HepG2 (cell line): ENCODE data around the gene PYCR2. TPM values are rescaled to one million over a fixed set of nuclear protein-coding genes. Genes with fewer than 3 reads are reported as not detected.

ENCODE experiments used
- ATAC-seq: fragments of 200-7000 bp; cut with Tn5 transposase; 3 replicates; pipeline ENCODE4 v1.9.1; 2020; ENCODE audit warnings: mild to moderate bottlenecking, moderate library complexity
- BruUV-seq: library from RNA; stranded (reverse); fragments of 400-500 nt; replicated peaks from 2 replicates; lab custom pipeline; 2021; lab: Mats Ljungman, UMichigan
- CTCF ChIA-PET: fragments of 300-600 bp; formaldehyde crosslinking; extraction: SDS; loops from one replicate; lab custom pipeline; 2021; ENCODE audit warnings: low total read pairs, inconsistent platforms, low intra/inter-chr PET ratio; lab: Yijun Ruan, JAX
- POLR2A ChIA-PET: fragments of 350-600 bp; sonication (Branson Sonifier 250); formaldehyde crosslinking; loops from one replicate; lab custom pipeline; 2020; ENCODE audit warnings: antibody characterized with exemption, inconsistent platforms; lab: Yijun Ruan, JAX
- DNase-seq: peaks from one replicate; pipeline ENCODE4 v3.0.0-alpha.2; 2015; ENCODE audit warnings: low spot score
- FAIRE-seq: peaks from 3 replicates; lab custom pipeline; 2011; peaks lifted over from hg19 to GRCh38; lab: Jason Lieb, UNC
- H2AFZ ChIP-seq: one replicate; pipeline ENCODE4 v1.6.1; 2011; ENCODE audit warnings: low read length, inconsistent platforms
- H3K27ac ChIP-seq: fragments of 300-600 bp; 3 replicates; pipeline ENCODE4 v1.8.0; 2011; ENCODE audit warnings: mixed run types, mild to moderate bottlenecking, mixed read lengths, low read length, inconsistent platforms; ENCODE audit not compliant: insufficient read depth; ENCODE audit errors: extremely low read length
- H3K27me3 ChIP-seq, 2 experiments: fragments of 200-600 bp in 1 of 2; 2 replicates in 1 of 2; 3 replicates in 1 of 2; pipeline versions ENCODE4 v1.6.0 to v1.8.0; 2011; ENCODE audit warnings: low read length in 2 of 2, mild to moderate bottlenecking in 2 of 2, moderate library complexity in 2 of 2, inconsistent platforms in 1 of 2; ENCODE audit not compliant: insufficient read depth in 2 of 2, control insufficient read depth in 1 of 2
- H3K36me3 ChIP-seq, 2 experiments: fragments of 200-600 bp in 1 of 2; replicated peaks in 1 of 2; 2 replicates in 1 of 2; 3 replicates in 1 of 2; pipeline versions ENCODE4 v1.5.1 to v1.8.0; 2011; ENCODE audit warnings: low read length in 2 of 2, inconsistent platforms in 1 of 2; ENCODE audit not compliant: insufficient read depth in 2 of 2, control insufficient read depth in 1 of 2
- H3K4me1 ChIP-seq: 2 replicates; pipeline ENCODE4 v1.5.1; 2012; ENCODE audit warnings: low read length, inconsistent platforms; ENCODE audit not compliant: insufficient read depth
- H3K4me2 ChIP-seq: 2 replicates; pipeline ENCODE4 v1.6.0; 2011; ENCODE audit warnings: low read depth, low read length, inconsistent platforms
- H3K4me3 ChIP-seq, 3 experiments: fragments of 200-600 bp in 1 of 3; sonication (generic), shearing (Covaris generic) in 1 of 3; replicated peaks in 1 of 3; 2 replicates each; pipeline ENCODE4 v1.5.1; 2011 to 2016; ENCODE audit warnings: low read length in 3 of 3, inconsistent platforms in 2 of 3, low read depth in 2 of 3, mild to moderate bottlenecking in 2 of 3, control low read depth in 1 of 3, mixed read lengths in 1 of 3; ENCODE audit not compliant: insufficient read depth in 1 of 3
- H3K79me2 ChIP-seq: one replicate; pipeline ENCODE4 v1.6.1; 2011; ENCODE audit warnings: low read length, inconsistent platforms; ENCODE audit not compliant: insufficient read depth
- H3K9ac ChIP-seq: 2 replicates; pipeline ENCODE4 v1.6.0; 2011; ENCODE audit warnings: mild to moderate bottlenecking, low read depth, low read length, inconsistent platforms; ENCODE audit not compliant: insufficient read depth
- H3K9me3 ChIP-seq: 2 replicates; pipeline ENCODE4 v1.5.1; 2012; ENCODE audit warnings: mild to moderate bottlenecking, low read length
- H4K20me1 ChIP-seq: 2 replicates; pipeline ENCODE4 v1.6.0; 2011; ENCODE audit warnings: inconsistent platforms, mild to moderate bottlenecking, low read length, moderate library complexity; ENCODE audit not compliant: insufficient read depth
- E2F1 ChIP-seq: sonication (generic); formaldehyde crosslinking; IDR thresholded peaks from 2 replicates; pipeline ENCODE4 v1.5.0; 2020; ENCODE audit warnings: missing genetic modification reagents
- FOXA1 ChIP-seq, 2 experiments: fragments of 450-650 bp in 1 of 2; sonication (generic) in 1 of 2; formaldehyde crosslinking in 1 of 2; IDR thresholded peaks; 2 replicates each; pipeline versions ENCODE4 v1.4.0 to v1.6.1; 2016 to 2020; ENCODE audit warnings: missing genetic modification reagents in 1 of 2
- SALL1 ChIP-seq: sonication (generic); formaldehyde crosslinking; IDR thresholded peaks from 2 replicates; pipeline ENCODE4 v1.8.0; 2022; ENCODE audit warnings: mild to moderate bottlenecking, missing genetic modification reagents
- SMAD9 ChIP-seq: sonication (generic); formaldehyde crosslinking; IDR thresholded peaks from 2 replicates; pipeline ENCODE4 v1.5.1; 2020; ENCODE audit warnings: mild to moderate bottlenecking, missing genetic modification reagents
- ZNF121 ChIP-seq: sonication (generic); formaldehyde crosslinking; IDR thresholded peaks from 2 replicates; pipeline ENCODE4 v1.5.0; 2020; ENCODE audit warnings: mild to moderate bottlenecking, missing genetic modification reagents
- ZNF20 ChIP-seq: sonication (generic); formaldehyde crosslinking; IDR thresholded peaks from 2 replicates; pipeline ENCODE4 v1.4.0; 2020; ENCODE audit warnings: mild to moderate bottlenecking, moderate library complexity, missing genetic modification reagents
- ZNF446 ChIP-seq: sonication (generic); formaldehyde crosslinking; IDR thresholded peaks from 2 replicates; pipeline ENCODE4 v1.5.0; 2020; ENCODE audit warnings: mild to moderate bottlenecking, missing genetic modification reagents
- ZNF710 ChIP-seq: sonication (generic); formaldehyde crosslinking; IDR thresholded peaks from 2 replicates; pipeline ENCODE4 v1.5.0; 2020; ENCODE audit warnings: mild to moderate bottlenecking, missing genetic modification reagents, borderline replicate concordance
- ZNF724P ChIP-seq: sonication (generic); formaldehyde crosslinking; IDR thresholded peaks from 2 replicates; pipeline ENCODE4 v1.8.0; 2022; ENCODE audit warnings: missing genetic modification reagents, borderline replicate concordance
- ZSCAN31 ChIP-seq: sonication (generic); formaldehyde crosslinking; IDR thresholded peaks from 2 replicates; pipeline ENCODE4 v1.5.0; 2020; ENCODE audit warnings: low read depth, mild to moderate bottlenecking, missing genetic modification reagents
- WGBS: methylation state at CpG from one replicate; pipeline ENCODE4 v1.1.6; 2017; ENCODE audit warnings: low lambda C conversion rate; 5-methylcytosine and 5-hydroxymethylcytosine counted together
- in situ Hi-C: cut with HindIII; loops from 2 replicates; pipeline ENCODE4 v1.10.0; 2017; ENCODE audit warnings: low pct_unique_long_range_greater_than_20kb; ENCODE audit not compliant: extremely low pct_ligation_motif_present
- intact Hi-C: fragments of 100-400 bp; cut with micrococcal nuclease; formaldehyde crosslinking; loops from one replicate; pipeline ENCODE4 v1.10.0; 2022; ENCODE audit not compliant: unreplicated experiment
- polyA plus RNA-seq, 8 experiments: library from polyadenylated mRNA; depleted of rRNA in 3 of 8; stranded (reverse) in 7 of 8; unstranded in 1 of 8; fragments of >200 nt; fragmentation: Illumina TruSeq in 4 of 8; extraction: Trizol in 4 of 8; gene quantifications; 2 replicates each; pipeline versions ENCODE4 v1.2.1 to v1.2.3, GENCODE V29; 2011 to 2016; ENCODE audit warnings: low read depth in 4 of 8, missing spikeins in 1 of 8, mixed read lengths in 1 of 8; ENCODE audit not compliant: insufficient read depth in 1 of 8
- total RNA-seq, 5 experiments: library from RNA; depleted of rRNA; stranded (reverse); fragments of >200 nt; fragmentation: Illumina TruSeq; extraction: Trizol; gene quantifications; 2 replicates each; pipeline ENCODE4 v1.2.3, GENCODE V29; 2016; ENCODE audit warnings: low read depth in 1 of 5
- TF ChIP-seq, protein P1 (sequence below): sonication (generic); formaldehyde crosslinking; IDR thresholded peaks from 2 replicates; pipeline ENCODE4 v1.9.0; 2022; ENCODE audit warnings: low read depth, missing genetic modification reagents

Gene PYCR2
- total and polyA plus RNA-seq, 2 of the 13 experiments (the other 11 are each of a cell fraction or from before 2014, with no cell fraction given) = 47.2 to 47.8 TPM

DNA sequence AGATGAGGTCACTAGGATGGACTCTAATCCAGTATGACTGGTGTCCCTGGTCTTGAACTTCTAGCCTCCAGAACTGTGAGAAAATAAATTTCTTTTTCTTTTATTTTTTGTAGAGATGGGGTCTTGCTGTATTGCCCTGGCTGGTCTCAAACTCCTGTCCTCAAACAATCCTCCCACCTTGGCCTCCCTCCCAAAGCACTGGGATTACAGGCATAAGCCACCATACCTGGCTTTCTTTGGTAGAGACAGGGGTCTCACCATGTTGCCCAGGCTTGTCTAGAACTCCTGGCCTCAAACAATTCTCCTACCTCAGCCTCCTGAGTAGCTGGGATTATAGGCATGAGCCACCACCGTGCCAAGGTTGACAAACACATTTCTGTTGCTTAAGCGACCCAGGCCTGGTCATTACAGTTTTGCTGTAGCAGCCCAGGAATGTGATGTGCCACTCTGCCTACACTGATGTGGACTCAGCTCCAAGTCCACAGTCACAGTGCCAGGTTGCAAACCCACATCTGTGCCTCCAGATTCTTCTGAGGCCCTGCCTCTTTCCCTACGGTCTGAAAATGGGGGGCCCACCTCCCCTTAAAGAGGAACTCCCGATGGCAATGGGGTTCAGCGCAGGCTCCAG is 15.9 kb downstream of the PYCR2 start:
- POLR2A ChIA-PET = no interaction called here

GRCh38 chr1:225907341-225907740 is 16.7 kb downstream of the PYCR2 start:
- TF ChIP-seq ZNF446 (CRISPR knock-in tag) = no peak
- no peak for TF ChIP-seq FOXA1 (IDR thresholded peaks at IDR 0.05)
- TF ChIP-seq FOXA1 (CRISPR knock-in tag; IDR thresholded peaks at IDR 0.05) = no peak
- TF ChIP-seq ZSCAN31 (CRISPR knock-in tag) = no peak
- TF ChIP-seq ZNF710 (CRISPR knock-in tag) = no peak
- TF ChIP-seq E2F1 (CRISPR knock-in tag) = no peak
- no peak for TF ChIP-seq SMAD9
- no peak for TF ChIP-seq ZNF724P (CRISPR knock-in tag)
- TF ChIP-seq SALL1 (CRISPR knock-in tag) = no peak
- Histone ChIP-seq H3K9ac (no peak overlapping the region), H3K9me3 (no peaks in the 10 kb centered on the region), H3K79me2 (no peaks in the 10 kb centered on the region), H3K4me3 (no peak overlapping the region), H2AFZ (no peak overlapping the region), H3K27ac (no peak overlapping the region), H4K20me1 (no peaks in the 10 kb centered on the region), H3K4me2 (no peak overlapping the region), H3K4me1 (peaks cover 27% of the 10 kb centered on the region), H3K27me3 (peaks cover 4 to 12% of the 10 kb centered on the region in 2 experiments; a peak in 4 of 5 replicates), H3K36me3 (no peaks in the 10 kb centered on the region)
- no peak for FAIRE-seq
- in situ Hi-C loops (no loop called here), intact Hi-C loops (no loop called here)
- BruUV-seq = no TSS peak
- POLR2A ChIA-PET = no interaction called here
- no peak for DNase-seq
- ATAC-seq = no peak
- CTCF ChIA-PET = no interaction called here
- WGBS = no CpG with 5 or more reads among the region's 7 CpGs

More for the DNA sequence above, 15.9 kb downstream of the PYCR2 start:
- no peak overlapping the region for H2AFZ ChIP-seq
- H3K4me2 ChIP-seq = no peak overlapping the region
- H3K36me3 ChIP-seq = no peaks in the 10 kb centered on the region
- H3K9ac ChIP-seq = no peak overlapping the region
- WGBS = 47% methylated on average over 4 of the region's 5 CpGs
- H3K4me3 ChIP-seq = no peak overlapping the region
- H3K9me3 ChIP-seq = no peaks in the 10 kb centered on the region
- peak; percentile 26 for DNase-seq
- no TSS peak for BruUV-seq
- H4K20me1 ChIP-seq = no peaks in the 10 kb centered on the region
- no peak for ATAC-seq
- intact Hi-C loops = no loop called here
- no peak overlapping the region for H3K27ac ChIP-seq
- H3K4me1 ChIP-seq = peaks cover 27% of the 10 kb centered on the region
- TF ChIP-seq ZNF20 (CRISPR knock-in tag) (no peak), ZNF121 (peak; percentile 42)
- TF ChIP-seq, protein P1, sequence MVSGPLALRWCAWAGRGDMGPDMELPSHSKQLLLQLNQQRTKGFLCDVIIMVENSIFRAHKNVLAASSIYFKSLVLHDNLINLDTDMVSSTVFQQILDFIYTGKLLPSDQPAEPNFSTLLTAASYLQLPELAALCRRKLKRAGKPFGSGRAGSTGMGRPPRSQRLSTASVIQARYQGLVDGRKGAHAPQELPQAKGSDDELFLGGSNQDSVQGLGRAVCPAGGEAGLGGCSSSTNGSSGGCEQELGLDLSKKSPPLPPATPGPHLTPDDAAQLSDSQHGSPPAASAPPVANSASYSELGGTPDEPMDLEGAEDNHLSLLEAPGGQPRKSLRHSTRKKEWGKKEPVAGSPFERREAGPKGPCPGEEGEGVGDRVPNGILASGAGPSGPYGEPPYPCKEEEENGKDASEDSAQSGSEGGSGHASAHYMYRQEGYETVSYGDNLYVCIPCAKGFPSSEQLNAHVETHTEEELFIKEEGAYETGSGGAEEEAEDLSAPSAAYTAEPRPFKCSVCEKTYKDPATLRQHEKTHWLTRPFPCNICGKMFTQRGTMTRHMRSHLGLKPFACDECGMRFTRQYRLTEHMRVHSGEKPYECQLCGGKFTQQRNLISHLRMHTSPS (CRISPR knock-in tag) = peak; percentile 62; the same call in 1 of the 2 replicates
- CTCF ChIA-PET = no interaction called here
- in situ Hi-C loops = no loop called here
- no peak for FAIRE-seq
- H3K79me2 ChIP-seq = no peaks in the 10 kb centered on the region
- peaks cover 4 to 12% of the 10 kb centered on the region in 2 experiments; a peak in 4 of 5 replicates for H3K27me3 ChIP-seq
